HG02981 (cell line): ENCODE measurements around the gene PLCG1.
"Not testable (repeated sequence)": the region's sequence is repeated elsewhere in the genome, so short reads cannot be mapped to it uniquely, and the experiment has no call there.

Experiments
- ATAC-seq: cut with Tn5 transposase; IDR thresholded peaks from one replicate; pipeline ENCODE4 v1.9.1; 2021; ENCODE audit warnings: mild to moderate bottlenecking, moderate library complexity; ENCODE audit not compliant: unreplicated experiment

PLCG1 gene

GRCh38 chr20:41136680-41137613 is at the start of gene PLCG1:
Gene PLCG1, plus strand, starts transcription at chr20:41137543. Its CDS starts 99 bp downstream, at chr20:41137642.
- peak; percentile 55 for ATAC-seq

- ATAC-seq = no peak
These were observed 49.6 kb upstream of the PLCG1 start for GRCh38 chr20:41087777-41088176.

GRCh38 chr20:41089555-41089954 is 47.8 kb upstream of the PLCG1 start:
- ATAC-seq = no peak

- no peak for ATAC-seq
These were observed 45.4 kb upstream of the PLCG1 start for GRCh38 chr20:41091927-41092326.

GRCh38 chr20:41094353-41095055 is 42.8 kb upstream of the PLCG1 start:
- no peak for ATAC-seq

- no peak for ATAC-seq
These were observed 42.0 kb upstream of the PLCG1 start for GRCh38 chr20:41095110-41095969.

GRCh38 chr20:41098703-41099250 is 38.6 kb upstream of the PLCG1 start:
- no peak for ATAC-seq

- no peak for ATAC-seq
These were observed 37.3 kb upstream of the PLCG1 start for GRCh38 chr20:41100001-41100480.

GRCh38 chr20:41101660-41102059 is 35.7 kb upstream of the PLCG1 start:
- no peak for ATAC-seq

- ATAC-seq = no peak
These were observed 28.8 kb upstream of the PLCG1 start for GRCh38 chr20:41108531-41108930.

GRCh38 chr20:41110012-41110411 is 27.3 kb upstream of the PLCG1 start:
- no peak for ATAC-seq

- peak; percentile 47 for ATAC-seq
These were observed 26.3 kb upstream of the PLCG1 start for GRCh38 chr20:41110930-41111577.

GRCh38 chr20:41111578-41111951 is 25.8 kb upstream of the PLCG1 start:
- ATAC-seq = peak; percentile 38

- ATAC-seq = no peak
These were observed 20.9 kb upstream of the PLCG1 start for GRCh38 chr20:41116282-41116956.

GRCh38 chr20:41118159-41118558 is 19.2 kb upstream of the PLCG1 start:
- not testable (repeated sequence) for ATAC-seq

GRCh38 chr20:41118632-41119031 is 18.7 kb upstream of the PLCG1 start:
- ATAC-seq = no peak

GRCh38 chr20:41119614-41120561 is 17.5 kb upstream of the PLCG1 start:
- ATAC-seq = no peak

GRCh38 chr20:41121399-41121798 is 15.9 kb upstream of the PLCG1 start:
- no peak for ATAC-seq
